Calu3 (cell line): ENCODE results near the gene TEX29. TPM values are rescaled to one million over a fixed set of nuclear protein-coding genes. Genes with fewer than 3 reads are reported as not detected.

ENCODE experiments used
- BruUV-seq: library from RNA; stranded (reverse); fragments of 400-500 nt; replicated peaks from 2 replicates; lab custom pipeline; 2021; lab: Mats Ljungman, UMichigan
- CTCF ChIA-PET: fragments of 300-600 bp; sonication (Branson Sonifier 250); formaldehyde crosslinking; loops from one replicate; lab custom pipeline; 2022; ENCODE audit warnings: antibody characterized with exemption; lab: Charles Lee
- DNase-seq: peaks from one replicate; pipeline ENCODE4 v3.0.0; 2022
- H3K27ac Mint-ChIP-seq: one replicate; pipeline ENCODE4 v1.8.0; 2022; ENCODE audit warnings: mixed read lengths; ENCODE audit not compliant: unreplicated experiment
- H3K27me3 Mint-ChIP-seq: one replicate; pipeline ENCODE4 v1.8.0; 2022; ENCODE audit warnings: mixed read lengths; ENCODE audit not compliant: unreplicated experiment
- H3K36me3 Mint-ChIP-seq: one replicate; pipeline ENCODE4 v1.8.0; 2022; ENCODE audit warnings: mild to moderate bottlenecking, moderate library complexity, mixed read lengths; ENCODE audit not compliant: insufficient read depth, unreplicated experiment
- H3K4me1 Mint-ChIP-seq: one replicate; pipeline ENCODE4 v1.8.0; 2022; ENCODE audit warnings: mild to moderate bottlenecking, low read depth, mixed read lengths; ENCODE audit not compliant: unreplicated experiment
- H3K4me3 Mint-ChIP-seq: one replicate; pipeline ENCODE4 v1.8.0; 2022; ENCODE audit warnings: mild to moderate bottlenecking, low read depth, moderate library complexity, mixed read lengths; ENCODE audit not compliant: unreplicated experiment
- H3K9me3 Mint-ChIP-seq: one replicate; pipeline ENCODE4 v1.8.0; 2022; ENCODE audit warnings: low read depth, mixed read lengths; ENCODE audit not compliant: unreplicated experiment
- CTCF ChIP-seq: fragments of 200-600 bp; IDR thresholded peaks from one replicate; pipeline ENCODE4 v1.8.0; 2022; ENCODE audit warnings: antibody characterized with exemption; ENCODE audit not compliant: unreplicated experiment
- intact Hi-C: fragments of 100-400 bp; cut with micrococcal nuclease; formaldehyde crosslinking; loops from one replicate; pipeline ENCODE4 v1.10.0; 2022; ENCODE audit not compliant: unreplicated experiment
- total RNA-seq: library from RNA; stranded (reverse); gene quantifications from 2 replicates; pipeline ENCODE4 v1.2.3, GENCODE V29; 2022

Gene TEX29
- total RNA-seq, 1 experiment from 2014 or later = not detected

GRCh38 chr13:111353508-111353907, 33.1 kb downstream of the TEX29 start:
- Mint-ChIP-seq H3K9me3 (no peaks in the 10 kb centered on the region), H3K27ac (no peak overlapping the region), H3K4me1 (no peaks in the 10 kb centered on the region)

GRCh38 chr13:111354789-111355188, 34.3 kb downstream of the TEX29 start:
- no peaks in the 10 kb centered on the region for H3K9me3 Mint-ChIP-seq
- intact Hi-C loops = no loop called here
- H3K27me3 Mint-ChIP-seq = no peaks in the 10 kb centered on the region
- H3K27ac Mint-ChIP-seq = no peak overlapping the region
- no peak for TF ChIP-seq CTCF
- BruUV-seq = no TSS peak
- no peaks in the 10 kb centered on the region for H3K36me3 Mint-ChIP-seq
- H3K4me1 Mint-ChIP-seq = no peaks in the 10 kb centered on the region
- DNase-seq = no peak
- H3K4me3 Mint-ChIP-seq = no peak overlapping the region
- CTCF ChIA-PET = no interaction called here

More at GRCh38 chr13:111353508-111353907, 33.1 kb downstream of the TEX29 start:
- BruUV-seq = no TSS peak
- Mint-ChIP-seq H3K27me3 (no peaks in the 10 kb centered on the region), H3K36me3 (no peaks in the 10 kb centered on the region), H3K4me3 (no peak overlapping the region)
- TF ChIP-seq CTCF = no peak
- DNase-seq = no peak
- CTCF ChIA-PET = no interaction called here
- intact Hi-C loops = no loop called here

- no peaks in the 10 kb centered on the region for H3K27me3 Mint-ChIP-seq
- H3K9me3 Mint-ChIP-seq = no peaks in the 10 kb centered on the region
- H3K36me3 Mint-ChIP-seq = no peaks in the 10 kb centered on the region
- no TSS peak for BruUV-seq
- no peak for TF ChIP-seq CTCF
- DNase-seq = no peak
- no peak overlapping the region for H3K4me3 Mint-ChIP-seq
- no peaks in the 10 kb centered on the region for H3K4me1 Mint-ChIP-seq
- intact Hi-C loops = no loop called here
- no peak overlapping the region for H3K27ac Mint-ChIP-seq
- CTCF ChIA-PET = no interaction called here
Measured at GRCh38 chr13:111356795-111357194, 36.4 kb downstream of the TEX29 start.

- no peak for DNase-seq
- Mint-ChIP-seq H3K36me3 (no peaks in the 10 kb centered on the region), H3K4me1 (no peaks in the 10 kb centered on the region), H3K27ac (no peak overlapping the region), H3K27me3 (no peaks in the 10 kb centered on the region), H3K9me3 (no peaks in the 10 kb centered on the region), H3K4me3 (no peak overlapping the region)
- intact Hi-C loops = no loop called here
- TF ChIP-seq CTCF = no peak
- CTCF ChIA-PET = no interaction called here
- BruUV-seq = no TSS peak
Measured at GRCh38 chr13:111359237-111359915, 38.9 kb downstream of the TEX29 start.
